HG03196 (cell line): ENCODE measurements around the gene SPRR3.
"Not testable (repeated sequence)": the region's sequence is repeated elsewhere in the genome, so short reads cannot be mapped to it uniquely, and the experiment has no call there.

Experiments used
- ATAC-seq: cut with Tn5 transposase; IDR thresholded peaks from one replicate; pipeline ENCODE4 v1.9.1; 2021; ENCODE audit not compliant: unreplicated experiment

Gene SPRR3

DNA sequence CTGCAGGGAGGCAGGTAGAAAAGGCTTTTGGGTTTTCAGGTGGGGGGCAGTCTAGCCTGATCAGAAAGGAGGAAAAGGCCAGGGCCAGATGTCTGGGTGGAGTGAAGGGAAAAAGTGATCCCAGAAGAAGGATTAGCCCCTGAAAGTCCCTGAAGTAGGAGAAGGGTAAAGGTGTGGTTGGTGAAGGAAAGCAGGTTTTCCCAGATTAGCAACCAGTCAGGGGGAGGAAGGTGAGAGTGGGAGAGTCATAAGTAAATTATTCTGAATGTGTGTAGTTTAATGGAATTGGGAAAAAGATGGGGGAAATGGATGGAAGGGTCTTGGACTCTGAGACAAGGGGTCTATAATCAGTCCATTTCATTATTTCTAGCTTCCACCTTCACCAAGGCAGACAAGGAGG lies 18.3 kb upstream of the SPRR3 start:
- ATAC-seq, result no peak

DNA sequence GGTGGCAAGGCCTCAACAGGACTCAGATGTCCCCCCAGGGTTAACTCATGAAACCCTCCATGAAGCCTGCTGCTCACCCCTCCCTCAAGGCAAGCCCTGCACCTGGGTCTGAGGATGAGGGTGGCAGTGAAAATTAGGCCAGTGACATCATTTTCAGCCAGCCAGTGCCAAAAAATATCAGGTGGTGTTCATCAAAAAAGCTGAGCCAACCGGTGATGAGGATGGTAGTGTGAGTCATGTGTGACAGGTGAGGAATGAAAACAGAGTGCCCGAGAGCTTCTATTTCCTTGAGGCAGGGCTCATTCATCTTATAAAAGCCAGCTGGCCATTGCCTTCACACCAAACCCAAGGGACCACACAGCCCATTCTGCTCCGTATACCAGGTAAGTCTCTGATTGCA lies 17.8 kb upstream of the SPRR3 start, which contains the start of gene SPRR1A:
Gene SPRR1A (plus strand): TSS at position 339 of the 400 bp plus-strand sequence. CDS start 1,150 bp downstream, outside the sequence.
- no peak for ATAC-seq

DNA sequence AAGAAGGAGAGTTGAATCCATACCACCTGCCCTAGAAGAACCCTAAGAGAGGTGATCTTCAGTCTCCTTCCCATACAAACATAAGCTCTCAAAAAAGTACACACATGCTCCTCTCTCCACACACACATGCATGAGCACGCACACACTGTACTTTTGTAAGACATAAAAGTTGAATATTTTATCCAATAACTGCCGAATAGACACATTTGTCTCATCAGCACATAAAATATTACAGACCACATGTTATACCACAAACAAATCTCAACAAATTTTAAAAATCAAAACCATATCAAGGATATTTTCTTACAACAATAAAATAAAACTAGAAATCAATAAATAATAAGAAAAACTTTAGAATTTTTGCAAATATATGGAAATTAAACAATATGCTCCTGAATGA lies 15.0 kb upstream of the SPRR3 start:
- ATAC-seq, result no peak

DNA sequence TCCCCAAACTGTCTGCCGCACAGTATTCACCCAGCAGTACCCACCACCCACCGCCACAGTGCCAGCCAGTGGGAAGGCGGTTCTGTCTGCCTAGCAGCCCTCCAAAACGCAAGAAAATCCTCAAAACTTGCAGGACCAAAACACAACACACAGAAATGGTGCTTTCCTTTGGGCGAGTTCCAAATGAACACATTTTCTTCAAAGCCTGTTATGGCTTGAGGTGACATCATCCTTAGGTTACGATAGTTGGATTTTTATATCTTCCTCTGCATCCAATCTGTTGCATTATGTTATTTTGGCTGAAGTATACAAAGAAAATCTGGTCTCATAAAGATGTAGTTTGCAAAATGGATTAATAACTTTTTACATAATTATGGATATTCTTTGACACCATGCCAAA lies 8.4 kb upstream of the SPRR3 start:
- no peak for ATAC-seq

DNA sequence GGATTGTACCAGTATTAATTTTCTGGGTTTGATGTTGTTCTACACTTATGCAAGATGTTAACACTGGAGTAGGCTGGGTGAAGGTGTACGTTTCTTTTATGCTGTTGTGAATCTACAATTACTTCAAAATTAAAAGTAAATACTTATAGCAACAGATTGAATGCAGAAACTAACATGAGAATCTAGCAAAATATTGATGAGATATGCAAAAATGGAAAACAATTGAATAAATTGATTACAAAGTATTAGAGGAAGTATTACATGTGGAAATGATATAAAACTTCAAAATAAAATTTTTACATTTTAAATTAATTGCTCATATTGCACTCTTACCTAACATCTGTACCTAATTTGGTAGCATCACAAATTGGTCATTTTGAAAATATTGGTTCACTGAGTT lies 5.7 kb upstream of the SPRR3 start:
- no peak for ATAC-seq

DNA sequence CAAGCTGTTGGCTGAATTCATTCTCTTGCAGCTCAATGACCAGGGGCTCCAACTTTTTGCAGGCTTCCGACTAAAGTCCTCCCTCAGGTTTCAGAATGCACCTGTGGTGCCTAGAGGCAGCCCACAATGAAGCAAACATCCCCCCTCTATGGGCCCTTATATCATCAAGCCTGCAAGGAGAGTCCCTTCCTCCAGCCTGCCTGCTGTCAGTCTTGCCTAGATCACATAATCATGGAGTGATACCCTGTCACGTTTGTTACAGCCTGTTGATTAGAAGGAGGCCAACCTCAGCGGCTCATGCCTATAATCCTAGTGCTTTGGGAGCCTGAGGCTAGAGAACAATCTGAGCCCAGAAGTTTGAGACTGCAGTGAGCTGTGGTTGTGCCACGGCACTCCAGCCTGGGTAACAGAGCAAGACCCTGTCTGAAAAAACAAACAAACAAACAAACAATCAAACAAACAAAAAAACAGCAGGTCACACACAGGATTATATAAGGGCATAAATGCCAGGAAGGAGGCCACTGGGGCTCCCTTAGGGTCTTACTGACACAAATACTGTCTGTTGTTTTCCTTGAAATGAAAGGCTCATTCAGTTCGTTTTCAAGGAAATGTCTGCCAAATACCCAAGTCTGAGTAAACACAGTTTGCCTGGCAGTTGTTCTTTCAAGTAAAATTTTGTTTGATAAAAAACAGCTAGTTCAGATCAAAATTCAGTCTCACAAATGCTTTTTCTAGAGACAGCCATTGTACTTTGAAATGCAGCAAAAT lies 4.7 kb upstream of the SPRR3 start:
- ATAC-seq, result no peak

DNA sequence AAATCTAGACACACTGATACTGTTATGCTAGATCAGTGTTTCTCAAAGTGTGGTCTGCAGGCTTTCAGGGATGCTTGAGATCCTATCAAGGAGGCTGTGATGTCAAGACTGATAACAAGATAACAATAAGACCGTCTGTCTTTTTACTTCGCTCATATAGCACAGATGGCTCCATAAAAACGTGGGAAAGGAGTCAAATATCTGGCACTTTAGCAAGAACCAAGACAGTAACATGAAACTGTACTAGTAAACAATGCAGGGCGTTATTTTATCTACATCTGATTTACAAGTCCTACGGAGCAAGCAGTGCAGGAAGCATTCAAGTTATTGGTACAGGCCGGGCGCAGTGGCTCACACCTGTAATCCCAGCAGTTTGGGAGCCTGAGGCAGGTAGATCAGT lies 3.6 kb upstream of the SPRR3 start:
- ATAC-seq, result no peak

DNA sequence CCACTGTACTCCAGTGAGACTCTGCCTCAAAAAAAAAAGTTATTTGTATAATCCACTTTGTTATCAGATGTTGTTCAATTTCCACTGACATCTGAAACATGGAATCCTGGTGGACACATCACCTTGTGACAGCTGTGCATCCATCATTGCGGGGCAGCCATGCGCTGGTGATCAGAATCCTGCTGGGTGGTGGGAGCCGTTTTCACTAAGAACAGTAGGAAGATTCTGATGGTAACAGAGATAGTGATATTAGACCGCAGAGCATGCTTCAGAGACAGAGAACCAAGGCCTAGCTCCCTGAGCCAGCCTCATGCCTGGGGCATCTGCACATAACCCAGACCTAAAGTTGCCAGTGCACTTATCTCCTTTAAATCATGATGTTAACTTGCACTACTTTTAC lies 3.1 kb upstream of the SPRR3 start:
- ATAC-seq, result no peak

DNA sequence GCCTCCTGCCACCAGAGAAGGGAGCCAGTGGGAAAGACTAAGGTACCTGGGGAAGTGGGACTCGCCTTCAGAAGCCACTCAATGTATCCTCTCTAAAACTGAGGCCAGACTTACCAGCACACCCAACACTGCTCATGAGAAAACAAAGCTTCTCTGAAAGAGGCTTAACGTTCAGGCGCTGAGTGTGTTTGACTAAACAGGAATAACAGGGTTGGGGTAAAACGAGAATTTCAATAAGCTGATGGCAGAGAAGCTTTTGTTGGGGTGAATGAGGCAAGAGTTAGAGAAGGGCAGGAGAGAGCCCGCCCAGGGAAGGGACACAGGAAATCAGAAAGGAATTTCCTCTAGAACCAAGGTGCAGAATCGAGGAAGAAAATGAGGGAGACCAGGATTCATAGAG lies 1.7 kb upstream of the SPRR3 start:
- no peak for ATAC-seq

DNA sequence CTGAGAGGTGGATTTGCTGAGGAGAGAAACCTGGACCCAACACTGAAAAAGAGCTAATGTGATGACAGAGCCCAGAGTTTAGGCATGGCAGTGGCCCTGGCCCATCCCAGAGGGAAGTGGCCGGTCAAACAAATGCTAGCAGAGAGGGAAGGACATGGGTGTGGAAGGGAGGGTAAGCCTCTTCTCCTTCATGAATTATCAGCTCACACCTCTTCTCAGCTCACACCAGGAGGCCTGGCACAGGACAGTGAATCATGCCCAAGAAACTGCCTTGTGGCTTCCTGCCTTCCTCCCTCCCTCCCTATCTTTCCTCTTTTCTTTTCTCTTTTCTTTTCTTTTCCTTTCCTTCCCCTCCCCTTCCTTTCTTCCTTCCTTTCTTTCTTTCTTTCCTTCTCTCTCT lies 1.3 kb upstream of the SPRR3 start:
- no peak for ATAC-seq

DNA sequence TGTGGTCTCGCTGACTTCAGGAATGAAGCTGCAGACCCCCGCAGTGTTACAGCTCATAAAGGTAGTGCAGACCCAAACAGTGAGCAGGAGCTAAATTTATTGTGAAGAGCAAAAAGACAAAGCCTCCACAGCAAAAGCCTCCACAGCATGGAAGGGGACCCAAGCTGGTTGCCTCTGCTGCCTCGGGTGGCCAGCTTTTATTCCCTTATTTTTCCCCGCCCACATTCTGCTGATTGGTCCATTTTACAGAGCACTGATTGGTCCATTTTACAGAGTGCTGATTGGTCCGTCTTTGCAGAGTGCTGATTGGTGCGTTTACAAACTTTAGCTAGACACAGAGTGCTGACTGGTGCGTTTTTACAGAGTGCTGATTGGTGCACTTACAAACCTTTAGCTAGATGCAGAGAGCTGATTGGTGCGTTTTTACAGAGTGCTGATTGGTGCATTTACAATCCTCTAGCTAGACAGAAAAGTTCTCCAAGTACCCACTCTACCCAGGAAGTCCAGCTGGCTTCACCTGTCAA lies 9.7 kb downstream of the SPRR3 start:
- ATAC-seq, result not testable (repeated sequence)

DNA sequence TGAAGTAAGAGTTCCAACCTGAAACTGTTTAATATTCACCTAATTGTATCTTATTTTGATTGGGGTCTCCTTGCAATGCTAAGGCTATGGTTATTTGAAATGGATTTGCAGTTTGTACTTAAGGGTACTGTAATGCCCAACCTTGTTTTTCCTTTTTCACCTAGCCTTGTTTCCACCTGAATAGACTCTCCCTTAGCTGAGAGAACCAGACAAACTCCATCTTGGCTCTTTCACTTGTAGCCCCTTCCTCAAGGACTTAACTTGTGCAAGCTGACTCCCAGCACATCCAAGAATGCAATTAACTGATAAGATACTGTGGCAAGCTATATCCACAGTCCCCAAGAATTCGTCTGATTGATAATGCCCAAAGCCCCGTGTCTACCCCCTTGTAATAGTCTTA lies 20.3 kb downstream of the SPRR3 start:
- ATAC-seq, result not testable (repeated sequence)

DNA sequence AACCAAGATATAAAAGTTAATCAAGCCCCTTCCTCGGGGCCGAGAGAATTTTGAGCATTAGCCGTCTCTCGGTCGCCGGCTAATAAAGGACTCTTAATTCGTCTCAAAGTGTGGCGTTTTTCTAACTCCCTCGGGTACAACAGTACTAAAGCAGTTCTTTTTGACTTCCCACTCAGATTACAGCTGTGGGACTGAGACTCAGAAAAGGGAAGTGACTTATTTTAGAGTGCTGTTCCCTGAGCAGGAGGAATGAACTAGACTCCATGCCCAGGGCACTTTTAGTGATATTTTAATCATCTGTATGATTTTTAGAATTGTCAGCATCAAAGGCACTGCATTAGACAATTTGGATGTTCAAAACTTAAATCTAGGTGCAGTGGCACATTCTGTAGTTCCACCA lies 20.8 kb downstream of the SPRR3 start:
- ATAC-seq, result not testable (repeated sequence)

DNA sequence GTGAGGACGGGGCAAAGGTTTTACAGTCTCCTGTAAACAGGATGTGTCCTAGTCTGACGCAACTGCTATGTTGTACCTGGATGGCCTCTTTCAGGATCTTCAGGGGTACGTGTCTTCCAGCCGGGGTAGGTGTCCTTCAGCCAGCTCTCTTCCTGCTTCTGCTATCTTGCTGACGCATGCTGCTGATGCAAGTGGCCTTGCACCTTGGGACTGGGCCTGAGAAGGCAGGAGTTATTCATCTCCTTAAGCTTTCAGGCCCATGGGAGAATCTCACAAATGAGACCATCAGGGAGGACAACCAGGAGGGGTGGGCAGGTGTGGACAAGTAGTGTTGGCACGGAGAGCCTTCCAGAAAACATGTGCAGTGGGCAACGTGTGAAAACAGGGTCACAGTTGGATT lies 21.6 kb downstream of the SPRR3 start:
- no peak for ATAC-seq

DNA sequence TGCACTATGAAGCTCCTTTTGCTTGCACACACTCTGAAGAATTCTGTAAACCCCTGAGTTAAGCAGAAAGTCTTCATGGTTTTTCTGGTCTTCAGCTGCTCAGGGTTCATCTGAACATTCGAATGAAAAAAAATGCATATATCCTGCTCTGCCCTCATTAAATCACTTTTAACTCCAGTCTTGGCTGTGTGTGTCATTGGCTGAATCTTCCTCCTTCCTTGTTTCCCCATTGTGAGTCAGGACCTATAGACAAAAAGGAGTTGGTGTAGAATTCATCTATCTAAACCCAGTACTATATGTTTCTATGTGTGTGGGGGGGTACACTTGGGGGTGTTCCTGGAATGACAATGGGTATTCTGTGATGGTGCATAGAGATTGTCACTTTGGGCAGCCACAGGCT lies 22.9 kb downstream of the SPRR3 start:
- no peak for ATAC-seq

DNA sequence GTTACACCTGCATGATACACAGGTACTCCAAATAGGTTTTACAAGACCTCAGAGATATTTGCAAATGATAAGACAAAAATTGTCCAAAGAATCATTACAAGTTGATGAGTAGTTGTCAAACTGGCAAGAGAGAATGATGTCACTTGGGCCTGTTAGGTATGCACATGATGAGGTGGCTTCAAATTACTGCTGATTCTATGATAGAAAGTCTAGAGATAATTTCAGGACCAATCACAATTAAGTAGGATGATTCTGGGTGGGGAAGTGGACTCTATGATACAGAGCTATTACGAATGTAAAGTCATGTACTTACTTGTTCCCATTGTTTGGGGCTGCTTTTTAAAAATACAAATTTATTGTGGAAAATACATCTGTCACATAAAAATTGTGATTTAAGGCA lies 24.2 kb downstream of the SPRR3 start:
- ATAC-seq, result no peak

DNA sequence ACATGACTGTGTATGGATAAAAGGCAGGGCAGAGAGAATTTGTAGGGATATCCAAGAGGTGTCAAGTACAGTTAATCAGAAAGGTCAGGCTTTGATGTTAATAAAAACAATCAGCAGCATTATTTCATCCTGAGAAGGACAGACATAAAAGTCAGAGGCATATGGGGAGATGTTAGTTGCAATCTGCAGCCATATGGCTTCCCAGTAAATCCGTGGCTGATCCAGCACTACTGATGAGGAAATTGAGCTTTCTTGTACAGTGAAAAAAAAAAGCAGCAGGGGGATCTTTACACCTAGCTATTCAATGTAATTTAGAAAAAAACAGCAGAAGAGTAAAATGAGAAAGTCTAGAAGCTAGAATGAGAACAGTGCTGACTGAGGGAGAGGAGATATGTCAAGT lies 27.2 kb downstream of the SPRR3 start:
- ATAC-seq, result no peak

DNA sequence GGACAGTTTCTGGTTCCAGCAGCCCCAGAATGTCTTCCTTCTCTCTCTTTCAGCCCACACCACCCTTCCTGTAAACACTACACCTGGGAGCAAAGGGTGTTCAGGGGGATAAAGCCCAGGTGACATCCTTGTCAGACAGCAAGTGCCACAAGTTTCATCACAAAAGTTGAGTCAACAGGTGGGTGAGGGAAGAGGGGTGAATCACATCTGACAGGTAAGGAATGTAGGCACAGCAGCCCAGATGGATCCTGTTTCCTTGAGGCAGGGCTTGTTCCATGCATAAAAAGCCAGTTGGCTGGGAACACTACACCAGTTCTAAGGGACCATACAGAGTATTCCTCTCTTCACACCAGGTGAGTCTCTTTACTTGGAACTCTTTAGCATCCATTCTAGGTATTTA lies 29.3 kb downstream of the SPRR3 start, which contains the start of gene SPRR1B:
Gene SPRR1B (plus strand): TSS at position 309 of the 400 bp plus-strand sequence. CDS start 1,143 bp downstream, outside the sequence.
- ATAC-seq, result no peak

DNA sequence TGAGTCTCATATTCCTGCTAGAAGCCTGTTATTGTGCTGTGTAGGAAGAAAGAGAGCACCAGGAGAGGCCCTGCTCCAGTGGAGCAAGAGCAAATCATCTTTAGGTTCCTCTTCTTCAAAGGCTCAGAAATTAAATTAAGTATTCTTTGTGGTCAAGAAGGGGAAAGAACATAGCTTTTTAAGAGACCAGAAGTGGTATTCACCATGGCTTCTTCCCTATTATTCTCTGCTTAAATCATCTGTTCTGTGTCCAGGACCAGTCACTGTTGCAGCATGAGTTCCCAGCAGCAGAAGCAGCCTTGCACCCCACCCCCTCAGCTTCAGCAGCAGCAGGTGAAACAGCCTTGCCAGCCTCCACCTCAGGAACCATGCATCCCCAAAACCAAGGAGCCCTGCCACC lies 30.5 kb downstream of the SPRR3 start:
- ATAC-seq, result no peak

DNA sequence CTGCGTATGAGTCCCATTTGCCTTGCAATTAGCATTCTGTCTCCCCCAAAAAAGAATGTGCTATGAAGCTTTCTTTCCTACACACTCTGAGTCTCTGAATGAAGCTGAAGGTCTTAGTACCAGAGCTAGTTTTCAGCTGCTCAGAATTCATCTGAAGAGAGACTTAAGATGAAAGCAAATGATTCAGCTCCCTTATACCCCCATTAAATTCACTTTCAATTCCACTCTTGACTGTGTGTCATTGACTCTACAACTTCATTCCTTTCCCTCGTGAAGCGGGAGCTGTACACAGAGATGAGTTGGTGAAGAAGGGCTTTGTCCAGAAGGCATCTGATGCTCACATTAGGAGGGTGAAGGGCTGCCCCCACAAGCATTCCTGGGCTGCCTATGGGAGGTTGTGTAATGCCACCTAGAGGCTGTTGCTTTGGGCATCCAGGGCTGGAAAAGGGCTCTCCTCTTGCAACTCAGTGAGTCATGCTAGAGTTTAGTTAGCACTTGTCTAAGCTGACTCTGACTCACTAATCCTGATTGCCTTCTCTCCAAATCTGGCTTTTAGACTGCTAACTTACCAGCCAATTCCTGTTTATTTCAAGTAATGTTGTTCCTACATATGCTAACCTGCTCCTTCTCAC lies 31.2 kb downstream of the SPRR3 start:
- ATAC-seq, result no peak

DNA sequence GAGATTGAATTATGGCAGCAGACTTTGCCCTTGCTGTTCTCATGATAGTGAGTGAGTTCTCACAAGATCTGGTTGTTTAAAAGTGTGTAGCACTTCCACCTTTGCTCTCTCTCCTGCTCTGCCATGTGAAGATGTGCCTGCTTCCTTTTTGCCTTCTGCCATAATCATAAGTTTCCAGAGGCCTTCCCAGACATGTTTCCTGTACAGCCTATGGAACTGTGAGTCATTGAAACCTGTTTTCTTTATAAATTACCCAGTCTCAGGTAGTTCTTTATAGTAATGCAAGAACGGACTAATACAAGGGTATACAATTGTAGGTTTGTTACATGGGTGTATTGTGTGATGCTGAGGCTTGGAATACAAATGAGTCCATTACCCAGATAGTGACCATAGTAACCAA lies 33.7 kb downstream of the SPRR3 start:
- ATAC-seq, result no peak

DNA sequence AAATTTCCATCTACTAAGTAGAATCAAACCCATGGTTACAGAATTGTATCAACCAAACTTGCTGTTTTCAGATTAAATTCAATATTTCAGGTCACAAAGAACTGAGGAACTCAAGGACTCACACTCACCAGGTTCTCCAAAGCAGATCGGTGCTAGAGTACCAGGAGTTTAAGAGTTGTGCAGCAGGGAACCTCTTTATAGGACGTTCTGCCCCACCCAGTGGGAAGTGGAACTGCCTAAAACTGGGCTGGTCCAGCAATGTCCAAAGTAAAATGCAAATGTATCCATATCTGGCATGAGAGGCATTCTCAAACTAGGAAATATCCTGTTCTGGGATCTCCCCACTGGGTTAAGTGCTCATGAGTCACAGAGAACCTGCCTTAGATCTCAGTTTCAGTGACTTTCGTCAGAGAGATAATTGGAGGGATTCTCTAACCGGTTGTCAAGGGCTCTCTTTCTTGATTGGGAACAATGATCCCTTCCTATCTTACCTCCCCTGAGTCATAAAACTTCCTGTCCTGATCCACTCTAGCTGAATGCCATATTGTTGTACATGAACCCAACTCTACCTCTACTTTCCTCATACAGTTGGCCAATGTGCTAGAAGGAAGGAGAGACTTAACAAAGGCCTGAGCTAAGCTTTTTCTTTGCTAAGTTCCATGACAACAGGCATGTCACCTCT lies 39.5 kb downstream of the SPRR3 start, which contains the start of gene SPRR2D:
Gene SPRR2D (minus strand): TSS at position 171 of the 682 bp plus-strand sequence. CDS start 774 bp downstream, outside the sequence.
- no peak for ATAC-seq
